HEK293 (cell line): ENCODE measurements around the gene ZKSCAN4.
A peak's percentile ranks its signal among the peaks of the same experiment; 100 is the strongest.

ENCODE experiments used
- CTCF ChIA-PET: fragments of 350-600 bp; formaldehyde crosslinking; extraction: SDS; loops from one replicate; lab custom pipeline; 2021; ENCODE audit warnings: antibody characterized with exemption; lab: Yijun Ruan, JAX
- POLR2A ChIA-PET: fragments of 300-600 bp; formaldehyde crosslinking; extraction: SDS; loops from one replicate; lab custom pipeline; 2020; ENCODE audit warnings: antibody characterized with exemption, inconsistent platforms; lab: Yijun Ruan, JAX
- H3K27ac ChIP-seq: fragments of 200-500 bp; sonication (Bioruptor generic); 2 replicates; pipeline ENCODE4 v1.5.1; 2014; ENCODE audit warnings: low read depth, low read length, control low read depth, inconsistent platforms; ENCODE audit errors: extremely low read depth
- H3K36me3 ChIP-seq, 2 experiments: fragments of 200-500 bp in 1 of 2; sonication (Bioruptor generic) in 1 of 2; 1 replicate in 1 of 2; 2 replicates in 1 of 2; pipeline ENCODE4 v1.5.1; 2014 to 2017; ENCODE audit warnings: inconsistent platforms in 2 of 2, low read length in 2 of 2; ENCODE audit not compliant: control insufficient read depth in 2 of 2, insufficient read depth in 1 of 2
- H3K4me1 ChIP-seq: fragments of 200-500 bp; sonication (Bioruptor generic); 2 replicates; pipeline ENCODE4 v1.5.1; 2014; ENCODE audit warnings: mild to moderate bottlenecking, low read length, inconsistent platforms; ENCODE audit not compliant: control insufficient read depth, insufficient read depth
- H3K4me3 ChIP-seq: 2 replicates; pipeline ENCODE4 v1.5.1; 2011; ENCODE audit warnings: low read depth, mild to moderate bottlenecking, control low read depth, low read length, moderate library complexity
- H3K9me3 ChIP-seq: fragments of 200-500 bp; sonication (Bioruptor generic); 2 replicates; pipeline ENCODE4 v1.5.1; 2014; ENCODE audit warnings: low read depth, low read length, inconsistent platforms; ENCODE audit not compliant: control insufficient read depth, insufficient read depth
- AEBP2 ChIP-seq: fragments of 450-650 bp; formaldehyde crosslinking; IDR thresholded peaks from 2 replicates; pipeline ENCODE4 v1.5.1; 2016; ENCODE audit warnings: missing biosample characterization, missing genetic modification characterization, borderline replicate concordance
- GLI2 ChIP-seq: fragments of 450-650 bp; formaldehyde crosslinking; IDR thresholded peaks from 2 replicates; pipeline ENCODE4; 2017; ENCODE audit warnings: missing biosample characterization, missing genetic modification characterization, low read depth, borderline replicate concordance
- HOXD13 ChIP-seq: sonication (generic); formaldehyde crosslinking; IDR thresholded peaks from 2 replicates; pipeline ENCODE4 v1.8.0; 2022; ENCODE audit warnings: missing genetic modification reagents, borderline replicate concordance
- IKZF3 ChIP-seq: fragments of 450-650 bp; IDR thresholded peaks from 2 replicates; pipeline ENCODE4 v1.5.0; 2018; ENCODE audit warnings: missing biosample characterization, mild to moderate bottlenecking, missing genetic modification characterization, moderate library complexity
- MEIS1 ChIP-seq: sonication (generic); formaldehyde crosslinking; IDR thresholded peaks from 2 replicates; pipeline ENCODE4 v1.8.1; 2022; ENCODE audit warnings: missing genetic modification reagents, mild to moderate bottlenecking, borderline replicate concordance
- SP2 ChIP-seq: fragments of 450-650 bp; formaldehyde crosslinking; IDR thresholded peaks from 2 replicates; pipeline ENCODE4 v1.5.1; 2016; ENCODE audit warnings: missing biosample characterization, missing genetic modification characterization
- SP7 ChIP-seq: fragments of 450-650 bp; formaldehyde crosslinking; IDR thresholded peaks from 2 replicates; pipeline ENCODE4 v1.5.1; 2016; ENCODE audit warnings: missing biosample characterization, missing genetic modification characterization
- TRIM28 ChIP-seq: IDR thresholded peaks from 2 replicates; pipeline ENCODE4 v1.6.1; 2011; ENCODE audit warnings: low read length, control low read depth, borderline replicate concordance
- ZBTB21 ChIP-seq: fragments of 450-650 bp; formaldehyde crosslinking; IDR thresholded peaks from 2 replicates; pipeline ENCODE4 v1.5.1; 2017; ENCODE audit warnings: missing biosample characterization, missing genetic modification characterization
- ZBTB48 ChIP-seq: fragments of 450-650 bp; formaldehyde crosslinking; IDR thresholded peaks from 2 replicates; pipeline ENCODE4 v1.5.1; 2016; ENCODE audit warnings: missing biosample characterization, missing genetic modification characterization
- ZFHX2 ChIP-seq: fragments of 450-650 bp; formaldehyde crosslinking; conservative IDR thresholded peaks from 2 replicates; pipeline ENCODE4 v1.5.1; 2016; ENCODE audit warnings: missing biosample characterization, missing genetic modification characterization
- ZNF155 ChIP-seq: fragments of 450-650 bp; formaldehyde crosslinking; IDR thresholded peaks from 2 replicates; pipeline ENCODE4 v1.5.1; 2016; ENCODE audit warnings: missing biosample characterization, missing genetic modification characterization
- ZNF211 ChIP-seq: fragments of 450-650 bp; formaldehyde crosslinking; IDR thresholded peaks from 2 replicates; pipeline ENCODE4 v1.5.1; 2016; ENCODE audit warnings: low read depth, missing biosample characterization, missing genetic modification characterization
- ZNF214 ChIP-seq: fragments of 450-650 bp; formaldehyde crosslinking; IDR thresholded peaks from 2 replicates; pipeline ENCODE4 v1.5.1; 2017; ENCODE audit warnings: missing biosample characterization, mild to moderate bottlenecking, missing genetic modification characterization, borderline replicate concordance
- ZNF394 ChIP-seq: fragments of 450-650 bp; formaldehyde crosslinking; IDR thresholded peaks from 2 replicates; pipeline ENCODE4 v1.5.1; 2016; ENCODE audit warnings: missing biosample characterization, missing genetic modification characterization, mild to moderate bottlenecking, moderate library complexity, borderline replicate concordance
- ZNF423 ChIP-seq: fragments of 450-650 bp; formaldehyde crosslinking; IDR thresholded peaks from 2 replicates; pipeline ENCODE4 v1.5.1; 2016; ENCODE audit warnings: missing biosample characterization, missing genetic modification characterization
- ZNF433 ChIP-seq: fragments of 450-650 bp; formaldehyde crosslinking; IDR thresholded peaks from 2 replicates; pipeline ENCODE4 v1.5.1; 2016; ENCODE audit warnings: missing biosample characterization, missing genetic modification characterization, low read depth
- ZNF501 ChIP-seq: fragments of 450-650 bp; formaldehyde crosslinking; IDR thresholded peaks from 2 replicates; pipeline ENCODE4 v1.5.1; 2016; ENCODE audit warnings: missing biosample characterization, missing genetic modification characterization
- ZNF529 ChIP-seq: fragments of 450-650 bp; formaldehyde crosslinking; IDR thresholded peaks from 2 replicates; pipeline ENCODE4 v1.5.1; 2017; ENCODE audit warnings: missing genetic modification characterization, missing biosample characterization; ENCODE audit not compliant: insufficient replicate concordance
- ZNF530 ChIP-seq: fragments of 450-650 bp; formaldehyde crosslinking; IDR thresholded peaks from 2 replicates; pipeline ENCODE4 v1.5.1; 2016; ENCODE audit warnings: low read depth, missing biosample characterization, missing genetic modification characterization
- ZNF558 ChIP-seq: fragments of 450-650 bp; formaldehyde crosslinking; IDR thresholded peaks from 2 replicates; pipeline ENCODE4 v1.5.1; 2016; ENCODE audit warnings: missing biosample characterization, missing genetic modification characterization
- ZNF626 ChIP-seq: fragments of 450-650 bp; sonication (Bioruptor Pico); formaldehyde crosslinking; IDR thresholded peaks from 2 replicates; pipeline ENCODE4 v1.5.1; 2018; ENCODE audit warnings: missing biosample characterization, missing genetic modification characterization, inconsistent platforms
- ZNF670 ChIP-seq: fragments of 450-650 bp; formaldehyde crosslinking; IDR thresholded peaks from 2 replicates; pipeline ENCODE4 v1.5.1; 2016; ENCODE audit warnings: missing biosample characterization, missing genetic modification characterization, low read depth
- ZNF792 ChIP-seq: fragments of 450-650 bp; formaldehyde crosslinking; IDR thresholded peaks from 2 replicates; pipeline ENCODE4 v1.5.1; 2016; ENCODE audit warnings: missing biosample characterization, missing genetic modification characterization
- ZSCAN30 ChIP-seq: fragments of 450-650 bp; IDR thresholded peaks from 2 replicates; pipeline ENCODE4 v1.5.1; 2018; ENCODE audit warnings: missing biosample characterization, mild to moderate bottlenecking, missing genetic modification characterization, moderate library complexity
- ZXDB ChIP-seq: fragments of 450-650 bp; formaldehyde crosslinking; IDR thresholded peaks from 2 replicates; pipeline ENCODE4 v1.5.1; 2016; ENCODE audit warnings: missing biosample characterization, missing genetic modification characterization
- TF ChIP-seq, protein P1 (sequence below): fragments of 450-650 bp; formaldehyde crosslinking; conservative IDR thresholded peaks from 2 replicates; pipeline ENCODE4 v1.5.1; 2016; ENCODE audit warnings: low read depth, missing biosample characterization, missing genetic modification characterization
- TF ChIP-seq, protein P2 (sequence below): fragments of 450-650 bp; formaldehyde crosslinking; optimal IDR thresholded peaks from 2 replicates; pipeline ENCODE3; 2016; ENCODE audit warnings: missing biosample characterization, mild to moderate bottlenecking, missing genetic modification characterization

The ZKSCAN4 gene

GRCh38 chr6:28206928-28207509, 45.0 kb downstream of the ZKSCAN4 start:
- ChIA-PET POLR2A (interaction anchor here (1.0 to 1.6 kb wide), 3 partner anchors 12 to 65 kb away, joined by 5 to 10 read pairs (median 7); partner anchors contain the start of gene ZKSCAN8), CTCF (interaction anchor here (0.9 kb wide), 1 partner anchor 66 kb away, joined by 3 read pairs; the partner anchor contains the start of gene ZKSCAN8)
- Histone ChIP-seq H3K9me3 (no peaks in the 10 kb centered on the region), H3K36me3 (no peaks in the 10 kb centered on the region), H3K4me3 (peak overlapping the region; percentile 41), H3K4me1 (no peaks in the 10 kb centered on the region), H3K27ac (no peak overlapping the region; the same call in 1 of the 2 replicates)
- TF ChIP-seq IKZF3 (0 out of 2 replicates have a peak, but pooled peaks have one; percentile 4), ZNF423 (tag by site-specific recombination) (no peak), ZNF792 (tag by site-specific recombination) (no peak), ZBTB48 (tag by site-specific recombination) (0 out of 2 replicates have a peak, but pooled peaks have one; percentile 1), ZNF626 (tag by site-specific recombination) (no peak), ZNF670 (tag by site-specific recombination) (no peak)

DNA sequence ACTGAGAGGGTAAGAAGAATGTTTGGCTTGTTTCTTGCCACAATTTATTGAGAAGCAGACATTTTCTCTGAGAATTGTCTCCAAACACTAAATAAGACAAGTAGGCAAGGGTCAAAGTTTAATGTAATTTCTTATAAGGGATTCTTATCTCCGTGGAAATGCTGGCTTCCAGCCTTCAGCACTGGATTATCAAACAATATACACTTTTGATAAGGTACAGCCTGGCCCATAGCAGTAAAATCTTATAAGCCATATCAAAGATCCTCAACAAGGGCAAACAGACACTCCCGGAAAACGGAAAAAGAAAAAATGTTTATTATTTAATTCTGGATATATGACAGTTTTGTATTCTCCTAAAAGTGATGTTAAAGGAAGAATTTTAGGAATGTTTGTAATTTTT, 45.5 kb downstream of the ZKSCAN4 start:
- Histone ChIP-seq H3K27ac (no peak overlapping the region), H3K36me3 (no peaks in the 10 kb centered on the region), H3K9me3 (no peaks in the 10 kb centered on the region), H3K4me3 (no peak overlapping the region), H3K4me1 (no peaks in the 10 kb centered on the region)
- POLR2A ChIA-PET, result interaction anchor here (1.1 kb wide), 1 partner anchor 12 kb away, joined by 5 read pairs; no protein-coding TSS in a partner anchor
- CTCF ChIA-PET, result interaction anchor here (0.5 kb wide), 1 partner anchor 732 kb away, joined by 4 read pairs; no protein-coding TSS in a partner anchor
- TF ChIP-seq GLI2 (no peak), ZXDB (tag by site-specific recombination) (no peak), ZNF214 (no peak), ZNF529 (tag by site-specific recombination) (no peak), ZNF155 (tag by site-specific recombination) (no peak), HOXD13 (no peak), ZSCAN30 (tag by site-specific recombination) (no peak), ZNF530 (tag by site-specific recombination) (no peak), MEIS1 (CRISPR knock-in tag) (no peak), ZFHX2 (tag by site-specific recombination) (no peak), ZNF394 (tag by site-specific recombination) (no peak), ZBTB21 (tag by site-specific recombination) (no peak), ZNF501 (no peak), ZNF433 (tag by site-specific recombination) (no peak), SP7 (tag by site-specific recombination) (no peak), ZNF558 (tag by site-specific recombination) (no peak)

- no peaks in the 10 kb centered on the region for H3K36me3 ChIP-seq
- H3K4me3 ChIP-seq, result no peak overlapping the region
- no peaks in the 10 kb centered on the region for H3K4me1 ChIP-seq
- no peaks in the 10 kb centered on the region for H3K9me3 ChIP-seq
- no peak overlapping the region for H3K27ac ChIP-seq
- CTCF ChIA-PET, result interaction anchor here (0.5 to 0.6 kb wide), 2 partner anchors 113 to 731 kb away, joined by 3 to 4 read pairs; no protein-coding TSS in a partner anchor
- POLR2A ChIA-PET, result interaction anchor here (0.9 to 1.1 kb wide), 2 partner anchors 13 to 101 kb away, joined by 3 to 5 read pairs; no protein-coding TSS in a partner anchor
- no peak for TF ChIP-seq SP2
- TF ChIP-seq, protein P1, sequence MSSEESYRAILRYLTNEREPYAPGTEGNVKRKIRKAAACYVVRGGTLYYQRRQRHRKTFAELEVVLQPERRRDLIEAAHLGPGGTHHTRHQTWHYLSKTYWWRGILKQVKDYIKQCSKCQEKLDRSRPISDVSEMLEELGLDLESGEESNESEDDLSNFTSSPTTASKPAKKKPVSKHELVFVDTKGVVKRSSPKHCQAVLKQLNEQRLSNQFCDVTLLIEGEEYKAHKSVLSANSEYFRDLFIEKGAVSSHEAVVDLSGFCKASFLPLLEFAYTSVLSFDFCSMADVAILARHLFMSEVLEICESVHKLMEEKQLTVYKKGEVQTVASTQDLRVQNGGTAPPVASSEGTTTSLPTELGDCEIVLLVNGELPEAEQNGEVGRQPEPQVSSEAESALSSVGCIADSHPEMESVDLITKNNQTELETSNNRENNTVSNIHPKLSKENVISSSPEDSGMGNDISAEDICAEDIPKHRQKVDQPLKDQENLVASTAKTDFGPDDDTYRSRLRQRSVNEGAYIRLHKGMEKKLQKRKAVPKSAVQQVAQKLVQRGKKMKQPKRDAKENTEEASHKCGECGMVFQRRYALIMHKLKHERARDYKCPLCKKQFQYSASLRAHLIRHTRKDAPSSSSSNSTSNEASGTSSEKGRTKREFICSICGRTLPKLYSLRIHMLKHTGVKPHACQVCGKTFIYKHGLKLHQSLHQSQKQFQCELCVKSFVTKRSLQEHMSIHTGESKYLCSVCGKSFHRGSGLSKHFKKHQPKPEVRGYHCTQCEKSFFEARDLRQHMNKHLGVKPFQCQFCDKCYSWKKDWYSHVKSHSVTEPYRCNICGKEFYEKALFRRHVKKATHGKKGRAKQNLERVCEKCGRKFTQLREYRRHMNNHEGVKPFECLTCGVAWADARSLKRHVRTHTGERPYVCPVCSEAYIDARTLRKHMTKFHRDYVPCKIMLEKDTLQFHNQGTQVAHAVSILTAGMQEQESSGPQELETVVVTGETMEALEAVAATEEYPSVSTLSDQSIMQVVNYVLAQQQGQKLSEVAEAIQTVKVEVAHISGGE (tag by site-specific recombination), result no peak
- TF ChIP-seq ZNF211, result no peak
- no peak for TF ChIP-seq AEBP2 (tag by site-specific recombination)
- no peak for TF ChIP-seq TRIM28
- TF ChIP-seq, protein P2, sequence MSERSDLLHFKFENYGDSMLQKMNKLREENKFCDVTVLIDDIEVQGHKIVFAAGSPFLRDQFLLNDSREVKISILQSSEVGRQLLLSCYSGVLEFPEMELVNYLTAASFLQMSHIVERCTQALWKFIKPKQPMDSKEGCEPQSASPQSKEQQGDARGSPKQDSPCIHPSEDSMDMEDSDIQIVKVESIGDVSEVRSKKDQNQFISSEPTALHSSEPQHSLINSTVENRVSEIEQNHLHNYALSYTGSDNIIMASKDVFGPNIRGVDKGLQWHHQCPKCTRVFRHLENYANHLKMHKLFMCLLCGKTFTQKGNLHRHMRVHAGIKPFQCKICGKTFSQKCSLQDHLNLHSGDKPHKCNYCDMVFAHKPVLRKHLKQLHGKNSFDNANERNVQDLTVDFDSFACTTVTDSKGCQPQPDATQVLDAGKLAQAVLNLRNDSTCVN, result no peak
These were observed 46.2 kb downstream of the ZKSCAN4 start for GRCh38 chr6:28205879-28206278.
